ENCODE results near the gene NAT8L.
"Not testable (repeated sequence)": the region's sequence is repeated elsewhere in the genome, so short reads cannot be mapped to it uniquely, and the experiment has no call there.

NAT8L gene, protein sequence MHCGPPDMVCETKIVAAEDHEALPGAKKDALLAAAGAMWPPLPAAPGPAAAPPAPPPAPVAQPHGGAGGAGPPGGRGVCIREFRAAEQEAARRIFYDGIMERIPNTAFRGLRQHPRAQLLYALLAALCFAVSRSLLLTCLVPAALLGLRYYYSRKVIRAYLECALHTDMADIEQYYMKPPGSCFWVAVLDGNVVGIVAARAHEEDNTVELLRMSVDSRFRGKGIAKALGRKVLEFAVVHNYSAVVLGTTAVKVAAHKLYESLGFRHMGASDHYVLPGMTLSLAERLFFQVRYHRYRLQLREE

DNA sequence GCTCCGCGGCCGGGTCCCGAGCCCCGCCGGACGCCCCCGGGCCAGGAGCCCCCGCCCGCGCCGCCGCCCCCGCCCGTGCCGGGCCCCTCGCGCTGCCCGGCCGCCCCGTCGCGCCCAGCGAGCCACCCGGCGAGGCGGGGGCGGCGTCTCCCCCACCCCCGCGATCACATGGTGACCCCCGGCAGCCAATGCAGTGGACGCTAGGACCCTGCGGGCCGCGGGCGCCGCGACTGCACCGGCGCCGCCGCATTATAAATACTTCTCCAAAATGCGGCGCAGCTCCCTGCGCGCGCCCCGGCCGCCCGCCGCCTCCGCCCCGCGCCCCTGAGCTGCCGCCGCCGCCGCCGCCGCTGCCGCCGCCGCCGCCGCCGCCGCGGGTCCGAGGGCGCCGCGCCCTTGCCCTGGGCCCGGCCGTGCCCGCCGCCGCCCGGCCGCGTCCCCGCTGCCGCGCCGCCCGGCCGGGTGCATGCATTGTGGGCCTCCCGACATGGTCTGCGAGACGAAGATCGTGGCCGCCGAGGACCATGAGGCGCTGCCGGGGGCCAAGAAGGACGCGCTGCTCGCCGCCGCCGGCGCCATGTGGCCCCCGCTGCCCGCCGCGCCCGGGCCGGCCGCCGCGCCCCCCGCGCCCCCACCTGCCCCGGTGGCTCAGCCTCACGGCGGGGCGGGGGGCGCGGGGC, at the start of gene NAT8L:
NAT8L (plus strand) TSS at position 282 of the 680 bp plus-strand sequence; CDS start at position 467, 185 bp downstream.
- in situ Hi-C loops (cut with HindIII; ENCODE audit: low sequenced_read_pairs): no loop called here

DNA sequence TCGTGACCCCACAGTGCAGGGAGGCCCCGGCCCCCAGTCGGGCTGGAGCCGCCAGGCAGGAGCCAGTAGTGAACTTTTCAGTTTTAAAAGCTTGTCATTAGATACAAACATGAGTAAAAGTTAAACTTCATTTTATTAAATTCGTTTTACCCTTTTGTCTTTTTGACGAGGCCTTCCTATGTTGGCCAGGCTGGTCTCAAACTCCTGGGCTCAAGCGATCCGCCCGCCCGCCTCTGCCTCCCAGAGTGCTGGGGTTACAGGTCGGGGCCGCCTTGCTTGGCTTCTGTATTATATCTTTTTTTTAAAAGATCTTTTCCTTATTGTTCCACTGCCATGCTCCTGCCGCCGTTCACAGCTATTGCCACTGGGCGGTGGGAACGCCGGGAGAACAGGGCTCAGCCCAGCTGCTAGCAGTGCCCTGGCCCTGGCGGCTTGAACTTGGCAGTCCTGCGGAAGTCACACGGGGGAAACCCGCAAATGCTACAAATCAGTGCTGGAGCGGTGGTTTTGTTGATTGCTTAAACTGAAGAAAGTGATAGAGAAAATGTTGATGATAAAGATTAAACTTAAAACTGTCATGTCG, 49.4 kb upstream of the NAT8L start:
- in situ Hi-C loops (cut with HindIII; ENCODE audit: low sequenced_read_pairs): loop anchor here (5.0 kb wide), 1 partner anchor 62 kb away; no protein-coding TSS in a partner anchor

DNA sequence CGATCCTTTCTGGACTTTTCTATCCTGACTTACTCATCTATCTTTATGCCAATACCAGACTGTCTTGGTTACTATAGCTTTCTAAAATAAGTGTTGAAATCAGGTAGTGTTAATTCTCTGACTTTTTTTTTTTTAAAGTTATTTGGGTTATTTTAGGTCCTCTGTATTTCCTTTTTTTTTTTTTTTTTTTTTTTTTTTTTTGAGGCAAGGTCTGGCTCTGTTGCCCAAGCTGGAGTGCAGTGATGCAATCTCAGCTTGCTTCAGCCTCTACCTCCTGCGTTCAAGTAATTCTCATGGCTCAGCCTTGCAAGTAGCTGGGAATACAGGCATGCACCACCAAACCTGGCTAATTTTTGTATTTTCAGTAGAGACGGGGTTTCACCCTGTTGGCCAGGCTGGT, 47.5 kb upstream of the NAT8L start:
- in situ Hi-C loops (cut with HindIII; ENCODE audit: low sequenced_read_pairs): no loop called here

DNA sequence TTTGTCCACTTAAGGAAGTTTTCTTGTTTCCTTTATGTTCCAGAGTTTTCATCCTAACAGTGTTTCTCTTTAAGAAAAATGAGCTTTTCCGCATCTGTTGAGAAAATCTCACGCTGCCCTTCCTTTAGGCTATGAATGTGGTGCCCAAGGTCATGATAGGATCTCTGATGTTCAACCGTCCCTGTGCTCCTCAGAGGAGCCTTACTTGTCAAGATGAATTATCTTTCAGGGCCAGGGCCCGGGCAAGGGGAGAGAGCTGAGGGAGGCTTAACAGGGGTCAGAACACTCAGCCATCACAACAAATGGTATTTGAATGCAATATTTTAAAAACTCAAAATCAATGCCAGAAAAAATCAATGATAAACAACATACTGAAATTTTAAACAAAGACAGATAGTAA, 44.1 kb upstream of the NAT8L start:
- in situ Hi-C loops (cut with HindIII; ENCODE audit: low sequenced_read_pairs): no loop called here

- in situ Hi-C loops (cut with HindIII; ENCODE audit: low sequenced_read_pairs): not testable (repeated sequence)
Measured at GRCh38 chr4:2021358-2022018, 37.6 kb upstream of the NAT8L start.

GRCh38 chr4:2024683-2025082, 34.4 kb upstream of the NAT8L start:
- in situ Hi-C loops (cut with HindIII; ENCODE audit: low sequenced_read_pairs): no loop called here

DNA sequence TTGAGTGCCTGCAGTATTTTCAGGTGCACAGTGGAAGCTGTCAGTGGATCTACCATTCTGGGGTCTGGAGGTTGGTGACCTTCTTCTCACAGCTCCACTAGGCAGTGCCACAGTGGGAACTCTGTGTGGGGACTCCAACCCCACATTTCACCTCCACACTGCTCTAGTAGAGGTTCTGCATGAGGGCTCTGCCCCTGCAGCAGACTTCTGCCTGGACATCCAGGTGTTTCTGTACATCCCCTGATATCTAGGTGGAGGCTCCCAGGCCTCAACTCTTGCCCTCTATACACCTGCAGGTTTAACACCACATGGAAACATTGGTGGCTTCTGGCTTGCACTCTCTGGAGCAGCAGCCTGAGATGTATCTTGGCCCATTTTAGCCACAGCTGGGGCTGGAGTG, 33.3 kb upstream of the NAT8L start:
- in situ Hi-C loops (cut with HindIII; ENCODE audit: low sequenced_read_pairs): no loop called here

DNA sequence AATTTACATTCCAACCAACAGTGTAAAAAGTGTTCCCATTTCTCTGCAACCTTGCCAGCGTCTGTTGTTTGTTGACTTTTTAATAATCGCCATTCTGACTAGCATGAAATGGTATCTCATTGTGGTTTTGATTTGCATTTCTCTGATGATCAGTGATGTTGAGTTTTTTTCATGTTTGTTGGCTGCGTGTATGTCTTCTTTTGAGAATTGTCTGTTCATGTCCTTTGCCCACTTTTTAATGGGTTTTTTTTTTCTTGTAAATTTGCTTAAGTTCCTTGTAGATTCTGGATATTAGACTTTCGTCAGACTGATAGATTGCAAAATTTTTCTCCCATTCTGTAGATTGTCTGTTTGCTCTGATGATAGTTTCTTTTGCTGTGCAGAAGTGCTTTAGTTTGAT, 32.0 kb upstream of the NAT8L start:
- in situ Hi-C loops (cut with HindIII; ENCODE audit: low sequenced_read_pairs): not testable (repeated sequence)

DNA sequence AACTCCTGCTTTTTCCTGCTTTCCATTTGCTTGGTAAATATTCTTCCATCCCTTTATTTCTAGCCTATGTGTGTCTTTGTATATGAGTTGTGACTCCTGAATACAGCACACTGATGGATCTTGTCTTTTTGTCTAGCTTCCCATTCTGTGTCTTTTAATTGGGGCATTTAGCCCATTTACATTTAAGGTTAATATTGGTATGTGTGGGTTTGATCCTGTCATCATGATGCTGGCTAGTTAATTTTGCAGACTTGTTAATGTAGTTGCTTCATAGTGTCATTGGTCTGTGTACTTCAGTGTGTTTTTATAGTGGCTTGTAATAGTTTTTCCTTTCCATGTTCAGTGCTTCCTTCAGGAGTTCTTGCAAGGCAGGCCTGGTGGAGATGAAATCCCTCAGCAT, 28.0 kb upstream of the NAT8L start:
- in situ Hi-C loops (cut with HindIII; ENCODE audit: low sequenced_read_pairs): loop anchor here (5.0 kb wide), 2 partner anchors 46 to 106 kb away; no protein-coding TSS in a partner anchor

GRCh38 chr4:2036327-2036726, 22.8 kb upstream of the NAT8L start:
- in situ Hi-C loops (cut with HindIII; ENCODE audit: low sequenced_read_pairs): no loop called here

- in situ Hi-C loops (cut with HindIII; ENCODE audit: low sequenced_read_pairs): no loop called here
Measured at GRCh38 chr4:2036866-2037265, 22.3 kb upstream of the NAT8L start.

DNA sequence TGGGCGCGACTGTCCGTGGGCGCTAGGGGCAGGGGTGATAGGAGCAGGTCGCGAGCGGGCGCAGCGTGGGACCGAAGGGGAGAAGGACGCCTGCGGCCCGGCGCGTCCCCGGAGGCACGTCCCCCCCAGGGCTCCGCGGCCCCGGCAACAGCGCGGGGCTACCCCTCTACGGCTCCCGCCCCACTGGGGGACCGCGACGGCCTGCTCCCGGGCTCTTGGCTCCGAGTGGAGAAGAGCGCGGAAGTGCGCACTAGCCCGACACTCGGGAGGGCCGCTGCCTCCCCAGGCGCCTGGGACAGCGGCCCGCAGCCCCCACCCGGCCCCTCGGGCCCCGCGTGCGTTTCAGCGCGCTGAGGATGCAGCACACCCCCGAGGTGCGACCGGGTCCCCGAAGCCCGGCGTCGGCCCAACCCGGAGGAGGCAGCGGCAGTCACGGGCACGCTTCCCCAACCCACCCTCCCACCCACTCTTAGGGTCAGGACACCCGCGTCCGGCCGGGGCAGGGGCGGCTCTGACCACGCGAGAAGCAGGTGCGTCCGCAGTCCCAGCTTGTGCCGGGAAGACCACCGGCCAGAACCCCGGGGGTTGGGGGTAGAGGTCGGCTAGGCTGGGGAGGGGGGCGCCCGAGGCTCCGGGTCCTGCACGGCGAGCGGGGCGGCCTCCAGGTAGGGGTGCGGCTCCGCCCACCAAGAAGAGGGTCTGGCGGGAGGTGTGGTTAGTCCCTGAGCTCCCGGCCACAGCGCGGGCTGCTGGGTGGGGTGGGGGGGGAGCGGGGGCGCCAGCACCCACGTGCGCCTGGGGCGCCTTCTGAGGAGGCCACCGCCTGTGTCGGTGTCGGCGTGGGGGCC, 18.5 kb upstream of the NAT8L start:
- in situ Hi-C loops (cut with HindIII; ENCODE audit: low sequenced_read_pairs): no loop called here

DNA sequence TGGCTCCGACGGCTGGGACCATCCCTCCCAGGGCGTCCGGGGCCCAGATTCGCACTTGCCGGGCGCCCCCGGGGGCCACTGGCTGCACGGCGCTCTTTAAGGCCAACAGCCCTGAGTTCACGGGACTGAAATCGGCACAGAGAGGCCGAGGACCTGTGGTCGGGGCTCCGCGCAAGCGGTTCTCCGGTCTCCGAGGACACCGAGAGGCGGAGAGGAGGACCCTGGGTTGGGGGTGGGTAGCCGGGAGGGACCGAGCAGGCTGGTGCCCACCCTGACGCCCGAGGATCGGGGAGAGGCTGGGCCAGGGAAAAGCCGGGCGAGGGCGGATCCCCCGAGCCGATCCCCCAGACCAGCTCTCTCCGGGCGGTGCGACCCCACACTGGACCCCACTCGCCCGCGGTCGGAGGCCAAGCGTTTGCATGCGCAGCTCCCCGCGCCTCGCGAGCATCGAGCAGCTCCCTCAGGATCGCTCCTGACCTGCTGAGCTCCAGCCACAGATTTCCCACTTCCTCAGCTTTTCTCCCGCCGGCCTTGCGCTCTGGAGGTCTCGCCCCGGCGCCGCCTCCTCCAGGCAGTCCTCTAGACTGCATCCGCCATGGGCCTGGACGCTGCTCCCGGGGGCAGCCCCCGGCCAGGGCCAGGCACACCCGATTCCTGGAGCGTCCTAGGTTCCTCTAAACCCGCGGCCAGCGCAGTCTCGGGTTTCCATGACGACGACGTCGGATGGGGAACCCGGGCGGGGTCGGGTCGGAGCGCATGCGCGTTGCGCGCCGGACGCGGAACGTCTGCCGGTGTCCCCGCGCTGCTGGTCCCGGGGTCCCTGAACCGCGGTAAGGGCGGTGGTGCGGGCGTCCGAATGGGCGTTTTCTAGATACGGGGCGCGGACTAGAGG, 17.6 kb upstream of the NAT8L start:
- in situ Hi-C loops (cut with HindIII; ENCODE audit: low sequenced_read_pairs): no loop called here

DNA sequence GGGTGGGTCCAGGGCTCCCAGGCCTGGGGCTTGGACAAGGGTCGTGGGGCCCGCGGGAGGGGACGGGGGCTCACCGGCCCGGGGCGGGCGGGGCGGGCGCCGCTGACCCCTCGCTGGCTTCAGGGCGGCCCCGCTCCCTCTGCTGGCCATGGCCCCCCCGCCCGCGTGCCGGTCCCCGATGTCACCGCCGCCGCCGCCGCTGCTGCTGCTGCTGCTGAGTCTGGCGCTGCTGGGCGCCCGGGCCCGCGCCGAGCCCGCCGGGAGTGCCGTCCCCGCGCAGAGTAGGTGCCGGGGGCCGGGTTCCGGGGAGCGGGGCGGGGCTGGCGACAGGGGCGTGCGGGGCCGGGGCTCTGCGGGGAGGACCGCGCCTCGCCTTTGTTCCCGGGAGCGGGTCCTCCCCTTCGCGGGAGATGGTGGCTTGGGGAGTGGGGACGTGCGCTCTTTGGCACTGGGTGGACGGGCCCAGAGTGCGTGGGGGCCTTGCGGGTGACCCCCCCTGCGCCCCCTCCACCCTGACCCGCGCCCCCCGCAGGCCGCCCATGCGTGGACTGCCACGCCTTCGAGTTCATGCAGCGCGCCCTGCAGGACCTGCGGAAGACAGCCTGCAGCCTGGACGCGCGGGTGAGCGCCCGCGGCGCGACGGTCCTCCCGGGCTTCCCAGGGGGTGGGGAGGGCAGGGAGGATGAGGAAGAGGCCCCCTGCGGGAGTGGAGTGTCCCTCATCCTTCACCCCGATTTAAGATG, 16.8 kb upstream of the NAT8L start:
- in situ Hi-C loops (cut with HindIII; ENCODE audit: low sequenced_read_pairs): no loop called here

GRCh38 chr4:2042947-2043395, 16.2 kb upstream of the NAT8L start:
- in situ Hi-C loops (cut with HindIII; ENCODE audit: low sequenced_read_pairs): no loop called here

DNA sequence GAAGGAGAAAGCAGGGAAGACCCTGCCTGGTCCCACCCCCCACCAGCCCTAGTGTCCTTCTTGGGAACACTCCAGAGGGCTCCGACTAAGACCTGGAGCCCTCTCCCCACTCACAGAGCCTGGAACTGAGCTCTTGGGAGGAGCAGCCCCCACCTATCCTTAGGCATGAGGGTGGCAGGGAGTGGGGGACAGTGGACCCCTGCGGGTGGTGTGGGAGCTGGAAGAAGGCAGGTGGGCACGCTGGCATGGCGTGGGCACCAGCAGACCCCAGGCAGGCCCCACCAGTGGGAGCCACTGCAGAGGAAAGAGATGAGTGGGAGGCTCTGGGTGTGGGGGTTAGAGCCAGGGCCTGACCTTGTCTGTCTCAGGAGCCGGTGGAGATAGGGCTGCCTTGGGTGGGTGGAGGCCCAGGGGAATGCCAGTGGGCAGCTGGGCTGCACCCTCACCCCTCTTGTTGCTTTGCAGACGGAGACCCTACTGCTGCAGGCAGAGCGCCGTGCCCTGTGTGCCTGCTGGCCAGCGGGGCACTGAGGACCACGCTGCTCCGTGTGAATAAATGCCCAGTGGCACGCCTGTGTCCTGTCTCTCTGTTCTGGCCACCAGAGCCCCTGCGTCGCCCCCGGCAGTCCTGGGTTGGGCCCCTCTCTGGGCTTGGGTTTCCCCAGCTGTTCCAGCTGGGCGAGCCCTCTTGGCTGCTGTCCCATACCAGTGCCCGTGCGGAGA, 15.6 kb upstream of the NAT8L start:
- in situ Hi-C loops (cut with HindIII; ENCODE audit: low sequenced_read_pairs): no loop called here

DNA sequence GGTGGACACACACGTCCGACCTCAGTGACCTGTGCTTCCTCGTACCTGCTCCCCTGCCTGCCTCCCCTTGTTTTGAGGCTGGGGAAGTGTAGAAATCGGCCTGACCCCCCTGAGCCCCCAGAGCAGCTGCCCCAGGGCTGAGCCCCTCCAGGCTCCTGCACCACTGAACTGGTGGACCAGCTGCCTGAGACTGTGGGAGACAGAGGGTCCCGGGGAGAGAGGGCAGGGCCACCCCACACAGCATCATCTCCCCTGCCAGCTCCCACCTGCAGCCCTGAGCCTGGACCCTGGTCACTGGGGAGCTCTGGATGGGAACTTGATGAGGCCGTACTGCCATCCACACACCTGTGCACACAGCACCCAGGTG, 15.0 kb upstream of the NAT8L start:
- in situ Hi-C loops (cut with HindIII; ENCODE audit: low sequenced_read_pairs): no loop called here

All from endothelial cell of hepatic sinusoid (primary cell).